ENCODE data around the gene MYMX. TPM values are rescaled to one million over a fixed set of nuclear protein-coding genes. Genes with fewer than 3 reads are reported as not detected.

The MYMX gene
- total RNA-seq, 1 experiment from 2014 or later = 1.8 TPM

DNA sequence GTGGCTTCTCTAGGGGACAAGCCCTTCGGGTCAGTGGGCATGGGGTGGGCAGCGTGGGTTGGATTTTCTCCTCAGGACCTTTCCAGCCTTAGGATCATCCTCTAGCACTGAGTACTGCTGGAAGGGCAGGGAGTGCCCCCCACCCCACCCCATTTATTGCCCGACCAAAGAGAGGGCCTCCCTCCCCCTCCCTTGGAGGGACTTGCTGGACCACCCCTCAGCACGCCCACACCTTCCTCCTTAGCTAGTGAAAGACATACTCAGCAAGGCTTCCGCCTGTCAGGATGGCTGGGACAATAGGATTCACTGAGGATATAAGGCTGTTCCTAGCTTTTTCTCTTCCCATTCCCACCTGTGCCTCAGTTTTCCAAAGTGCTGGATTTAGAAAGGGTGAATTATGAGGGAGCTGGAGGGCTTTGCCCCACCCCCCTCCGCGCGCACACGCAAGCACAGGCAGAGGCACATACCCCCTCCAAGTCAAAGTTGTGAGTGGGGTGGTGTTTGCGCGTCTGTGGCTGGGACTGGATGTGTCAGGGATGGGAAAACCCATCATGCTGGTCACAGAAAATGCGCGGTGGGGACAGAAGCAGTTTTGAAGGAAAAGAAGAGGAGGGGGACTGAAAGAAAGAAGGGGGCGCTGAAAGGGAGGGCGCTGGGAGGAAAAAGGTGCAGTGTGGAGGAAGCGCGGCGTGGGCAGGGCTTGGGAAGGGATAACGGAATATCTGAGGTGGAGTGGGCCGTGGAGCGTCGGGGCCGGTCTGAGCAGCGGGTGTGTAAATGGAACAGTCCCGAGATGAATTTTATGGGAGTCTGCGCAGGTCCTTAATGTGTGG, 6.0 kb downstream of the MYMX start:
- peaks cover 62% of the 10 kb centered on the region for H3K4me1 ChIP-seq (ENCODE audit: control insufficient read depth, insufficient read depth, low read length)
- POLR2A ChIA-PET = interaction anchor here (0.6 to 1.0 kb wide), 2 partner anchors 30 to 45 kb away, joined by 3 read pairs; no protein-coding TSS in a partner anchor
- H3K9me3 ChIP-seq (ENCODE audit: control insufficient read depth, insufficient read depth, low read depth, low read length) = no peaks in the 10 kb centered on the region
- in situ Hi-C loops (cut with HindIII; ENCODE audit: low pct_unique_long_range_greater_than_20kb, low sequenced_read_pairs) = no loop called here
- CTCF ChIA-PET = interaction anchor here (0.5 to 0.9 kb wide), 2 partner anchors 12 to 14 kb away, joined by 6 to 11 read pairs; no protein-coding TSS in a partner anchor
- H3K27ac ChIP-seq (ENCODE audit: low read length) = peak overlapping the region; percentile 95
- intact Hi-C loops (cut with micrococcal nuclease; ENCODE audit: unreplicated experiment) = loop anchor here (5.0 kb wide), 1 partner anchor 45 kb away; no protein-coding TSS in a partner anchor
- ATAC-seq (peak; percentile 22), DNase-seq (ENCODE audit: low read depth, low spot score) (no peak)
- BruUV-seq (replicated peaks) = no TSS peak
- H3K4me3 ChIP-seq (ENCODE audit: low read depth in 2 of 2, low read length in 2 of 2) = peak overlapping the region; percentile 55 to 83
- H3K36me3 ChIP-seq (ENCODE audit: control insufficient read depth, insufficient read depth, low read length) = no peaks in the 10 kb centered on the region
- no peaks in the 10 kb centered on the region for H3K27me3 ChIP-seq (ENCODE audit: control insufficient read depth, insufficient read depth, low read length)
- TF ChIP-seq POLR2AphosphoS5 (IDR thresholded peaks at IDR 0.05; ENCODE audit: low read depth, low read length) = no peak
- TF ChIP-seq, protein P1, sequence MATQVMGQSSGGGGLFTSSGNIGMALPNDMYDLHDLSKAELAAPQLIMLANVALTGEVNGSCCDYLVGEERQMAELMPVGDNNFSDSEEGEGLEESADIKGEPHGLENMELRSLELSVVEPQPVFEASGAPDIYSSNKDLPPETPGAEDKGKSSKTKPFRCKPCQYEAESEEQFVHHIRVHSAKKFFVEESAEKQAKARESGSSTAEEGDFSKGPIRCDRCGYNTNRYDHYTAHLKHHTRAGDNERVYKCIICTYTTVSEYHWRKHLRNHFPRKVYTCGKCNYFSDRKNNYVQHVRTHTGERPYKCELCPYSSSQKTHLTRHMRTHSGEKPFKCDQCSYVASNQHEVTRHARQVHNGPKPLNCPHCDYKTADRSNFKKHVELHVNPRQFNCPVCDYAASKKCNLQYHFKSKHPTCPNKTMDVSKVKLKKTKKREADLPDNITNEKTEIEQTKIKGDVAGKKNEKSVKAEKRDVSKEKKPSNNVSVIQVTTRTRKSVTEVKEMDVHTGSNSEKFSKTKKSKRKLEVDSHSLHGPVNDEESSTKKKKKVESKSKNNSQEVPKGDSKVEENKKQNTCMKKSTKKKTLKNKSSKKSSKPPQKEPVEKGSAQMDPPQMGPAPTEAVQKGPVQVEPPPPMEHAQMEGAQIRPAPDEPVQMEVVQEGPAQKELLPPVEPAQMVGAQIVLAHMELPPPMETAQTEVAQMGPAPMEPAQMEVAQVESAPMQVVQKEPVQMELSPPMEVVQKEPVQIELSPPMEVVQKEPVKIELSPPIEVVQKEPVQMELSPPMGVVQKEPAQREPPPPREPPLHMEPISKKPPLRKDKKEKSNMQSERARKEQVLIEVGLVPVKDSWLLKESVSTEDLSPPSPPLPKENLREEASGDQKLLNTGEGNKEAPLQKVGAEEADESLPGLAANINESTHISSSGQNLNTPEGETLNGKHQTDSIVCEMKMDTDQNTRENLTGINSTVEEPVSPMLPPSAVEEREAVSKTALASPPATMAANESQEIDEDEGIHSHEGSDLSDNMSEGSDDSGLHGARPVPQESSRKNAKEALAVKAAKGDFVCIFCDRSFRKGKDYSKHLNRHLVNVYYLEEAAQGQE (IDR thresholded peaks at IDR 0.05; ENCODE audit: insufficient read depth in 1 of 2, low read depth in 2 of 2, low read length in 1 of 2) = no peak
- TF ChIP-seq SIN3A (IDR thresholded peaks at IDR 0.05; ENCODE audit: borderline replicate concordance, insufficient read depth, low read depth, low read length) = no peak
- no peak for TF ChIP-seq TCF7L2 (IDR thresholded peaks at IDR 0.05; ENCODE audit: low read depth, low read length)
- TF ChIP-seq, protein P2, sequence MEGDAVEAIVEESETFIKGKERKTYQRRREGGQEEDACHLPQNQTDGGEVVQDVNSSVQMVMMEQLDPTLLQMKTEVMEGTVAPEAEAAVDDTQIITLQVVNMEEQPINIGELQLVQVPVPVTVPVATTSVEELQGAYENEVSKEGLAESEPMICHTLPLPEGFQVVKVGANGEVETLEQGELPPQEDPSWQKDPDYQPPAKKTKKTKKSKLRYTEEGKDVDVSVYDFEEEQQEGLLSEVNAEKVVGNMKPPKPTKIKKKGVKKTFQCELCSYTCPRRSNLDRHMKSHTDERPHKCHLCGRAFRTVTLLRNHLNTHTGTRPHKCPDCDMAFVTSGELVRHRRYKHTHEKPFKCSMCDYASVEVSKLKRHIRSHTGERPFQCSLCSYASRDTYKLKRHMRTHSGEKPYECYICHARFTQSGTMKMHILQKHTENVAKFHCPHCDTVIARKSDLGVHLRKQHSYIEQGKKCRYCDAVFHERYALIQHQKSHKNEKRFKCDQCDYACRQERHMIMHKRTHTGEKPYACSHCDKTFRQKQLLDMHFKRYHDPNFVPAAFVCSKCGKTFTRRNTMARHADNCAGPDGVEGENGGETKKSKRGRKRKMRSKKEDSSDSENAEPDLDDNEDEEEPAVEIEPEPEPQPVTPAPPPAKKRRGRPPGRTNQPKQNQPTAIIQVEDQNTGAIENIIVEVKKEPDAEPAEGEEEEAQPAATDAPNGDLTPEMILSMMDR (IDR thresholded peaks at IDR 0.05) = no peak

DNA sequence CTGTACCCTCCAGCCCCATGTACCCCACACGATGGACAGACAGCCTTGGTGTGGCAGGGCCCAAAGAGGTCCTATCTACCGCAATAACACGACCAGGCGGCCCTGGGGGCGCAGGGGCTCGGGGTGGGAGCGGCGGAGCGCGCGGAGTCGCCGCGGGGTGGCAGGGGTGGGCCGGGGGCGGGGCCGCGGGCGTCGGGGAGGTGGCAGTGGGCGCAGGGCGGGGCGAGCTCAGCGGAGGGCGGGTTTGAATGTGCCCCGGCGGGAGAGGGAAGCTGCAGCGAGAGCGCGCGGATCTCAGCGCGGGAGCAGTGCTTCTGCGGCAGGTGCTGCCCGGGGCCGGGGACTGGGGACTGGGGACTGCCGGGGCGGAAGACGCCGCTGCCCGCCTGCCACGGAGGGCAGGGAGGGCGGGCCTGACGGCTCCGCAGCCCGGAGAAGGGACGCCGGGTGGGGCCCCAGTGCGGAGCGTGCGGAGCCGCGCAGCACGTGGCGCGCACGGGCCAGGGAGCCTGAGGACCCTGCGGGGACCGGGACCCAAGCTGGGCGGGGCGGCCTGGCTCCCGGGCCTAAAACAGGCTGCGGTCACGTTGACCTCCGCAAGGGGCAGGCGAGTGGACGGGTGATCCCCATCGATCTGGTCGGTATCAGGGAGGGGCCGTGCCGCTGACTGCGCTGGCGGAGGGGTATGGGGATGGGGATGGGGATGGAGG, 6.7 kb downstream of the MYMX start, which contains the start of gene SLC29A1:
Gene SLC29A1, plus strand, starts transcription at position 277 of the 710 bp plus-strand sequence. CDS start 3,719 bp downstream, outside the sequence.
- H3K27me3 ChIP-seq (ENCODE audit: control insufficient read depth, insufficient read depth, low read length) = no peaks in the 10 kb centered on the region
- H3K4me1 ChIP-seq (ENCODE audit: control insufficient read depth, insufficient read depth, low read length) = peaks cover 60% of the 10 kb centered on the region
- peak within 1 kb of the TSS; percentile 55 to 83 for H3K4me3 ChIP-seq (ENCODE audit: low read depth in 2 of 2, low read length in 2 of 2)
- no TSS peak for BruUV-seq (replicated peaks)
- in situ Hi-C loops (cut with HindIII; ENCODE audit: low pct_unique_long_range_greater_than_20kb, low sequenced_read_pairs) = no loop called here
- CTCF ChIA-PET = interaction anchor here (0.6 kb wide), 1 partner anchor 14 kb away, joined by 7 read pairs; no protein-coding TSS in a partner anchor
- TF ChIP-seq, protein P2 (IDR thresholded peaks at IDR 0.05) = no peak; the same call in 1 of the 2 replicates
- TF ChIP-seq, protein P1 (IDR thresholded peaks at IDR 0.05; ENCODE audit: insufficient read depth in 1 of 2, low read depth in 2 of 2, low read length in 1 of 2) = no peak
- TF ChIP-seq SIN3A (IDR thresholded peaks at IDR 0.05; ENCODE audit: borderline replicate concordance, insufficient read depth, low read depth, low read length) (no peak), TCF7L2 (IDR thresholded peaks at IDR 0.05; ENCODE audit: low read depth, low read length) (no peak), POLR2AphosphoS5 (IDR thresholded peaks at IDR 0.05; ENCODE audit: low read depth, low read length) (no peak; the same call in 1 of the 2 replicates)
- peak within 1 kb of the TSS; percentile 95 for H3K27ac ChIP-seq (ENCODE audit: low read length)
- POLR2A ChIA-PET = interaction anchor here (0.6 to 1.0 kb wide), 2 partner anchors 31 to 46 kb away, joined by 3 read pairs; no protein-coding TSS in a partner anchor
- intact Hi-C loops (cut with micrococcal nuclease; ENCODE audit: unreplicated experiment) = loop anchor here (1.0 to 5.0 kb wide), 2 partner anchors 11 to 46 kb away; no protein-coding TSS in a partner anchor
- H3K9me3 ChIP-seq (ENCODE audit: control insufficient read depth, insufficient read depth, low read depth, low read length) = no peaks in the 10 kb centered on the region
- DNase-seq (ENCODE audit: low read depth, low spot score) (no peak), ATAC-seq (peak; percentile 49)
- H3K36me3 ChIP-seq (ENCODE audit: control insufficient read depth, insufficient read depth, low read length) = no peaks in the 10 kb centered on the region
